Measurements from ENCODE around the gene BHLHA9.
"Not testable (repeated sequence)": the region's sequence is repeated elsewhere in the genome, so short reads cannot be mapped to it uniquely, and the experiment has no call there.

BHLHA9 gene

GRCh38 chr17:1302761-1303160 is 32.5 kb downstream of the BHLHA9 start:
- no peak for DNase-seq

GRCh38 chr17:1304522-1304921 is 34.3 kb downstream of the BHLHA9 start:
- no peak for DNase-seq

GRCh38 chr17:1304962-1305563 is 34.8 kb downstream of the BHLHA9 start:
- no peak for DNase-seq

- not testable (repeated sequence) for DNase-seq
Measured at GRCh38 chr17:1307829-1308228, 37.6 kb downstream of the BHLHA9 start.

- DNase-seq = no peak
Measured at GRCh38 chr17:1312261-1312870, 42.1 kb downstream of the BHLHA9 start.

GRCh38 chr17:1313270-1314005 is 43.2 kb downstream of the BHLHA9 start:
- DNase-seq = no peak

- no peak for DNase-seq
Measured at GRCh38 chr17:1315409-1315808, 45.2 kb downstream of the BHLHA9 start.

GRCh38 chr17:1315891-1316403 is 45.7 kb downstream of the BHLHA9 start:
- DNase-seq = no peak

All from Kasumi-1 (cell line).